Measurements from ENCODE around the gene ULBP1.
"Not testable (repeated sequence)": the region's sequence is repeated elsewhere in the genome, so short reads cannot be mapped to it uniquely, and the experiment has no call there.

DNA sequence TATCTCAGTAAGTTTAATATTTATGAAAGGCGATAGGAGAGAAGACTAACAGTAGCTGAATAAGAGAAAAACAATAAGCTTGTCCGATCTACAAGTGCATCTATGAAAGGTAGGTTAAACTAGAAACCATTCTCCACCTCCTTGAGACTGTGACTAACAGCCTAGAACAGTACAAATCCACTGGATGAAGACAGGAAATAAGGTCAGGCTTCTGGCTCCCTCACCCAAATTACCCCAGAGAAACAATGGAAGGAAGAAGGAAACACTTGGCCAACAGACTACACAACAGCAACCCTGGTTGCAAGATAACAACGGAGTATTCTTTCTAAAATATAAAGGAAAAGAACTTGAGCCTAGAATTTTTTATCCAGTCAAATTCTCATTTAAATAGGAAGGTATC lies 5.6 kb upstream of the ULBP1 start:
- TF ChIP-seq, protein P1, sequence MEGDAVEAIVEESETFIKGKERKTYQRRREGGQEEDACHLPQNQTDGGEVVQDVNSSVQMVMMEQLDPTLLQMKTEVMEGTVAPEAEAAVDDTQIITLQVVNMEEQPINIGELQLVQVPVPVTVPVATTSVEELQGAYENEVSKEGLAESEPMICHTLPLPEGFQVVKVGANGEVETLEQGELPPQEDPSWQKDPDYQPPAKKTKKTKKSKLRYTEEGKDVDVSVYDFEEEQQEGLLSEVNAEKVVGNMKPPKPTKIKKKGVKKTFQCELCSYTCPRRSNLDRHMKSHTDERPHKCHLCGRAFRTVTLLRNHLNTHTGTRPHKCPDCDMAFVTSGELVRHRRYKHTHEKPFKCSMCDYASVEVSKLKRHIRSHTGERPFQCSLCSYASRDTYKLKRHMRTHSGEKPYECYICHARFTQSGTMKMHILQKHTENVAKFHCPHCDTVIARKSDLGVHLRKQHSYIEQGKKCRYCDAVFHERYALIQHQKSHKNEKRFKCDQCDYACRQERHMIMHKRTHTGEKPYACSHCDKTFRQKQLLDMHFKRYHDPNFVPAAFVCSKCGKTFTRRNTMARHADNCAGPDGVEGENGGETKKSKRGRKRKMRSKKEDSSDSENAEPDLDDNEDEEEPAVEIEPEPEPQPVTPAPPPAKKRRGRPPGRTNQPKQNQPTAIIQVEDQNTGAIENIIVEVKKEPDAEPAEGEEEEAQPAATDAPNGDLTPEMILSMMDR (IDR thresholded peaks at IDR 0.05): not testable (repeated sequence)
- not testable (repeated sequence) for TF ChIP-seq POLR2A, EP300 (IDR thresholded peaks at IDR 0.05)
